ENCODE results near the gene FRMPD3.
"Not testable (repeated sequence)": the region's sequence is repeated elsewhere in the genome, so short reads cannot be mapped to it uniquely, and the experiment has no call there.

FRMPD3 gene

GRCh38 chrX:107448998-107449835 is at the start of gene FRMPD3:
Gene FRMPD3 (plus strand): TSS chrX:107449652. CDS start chrX:107526589, 76,937 bp downstream.
- no peak for DNase-seq

GRCh38 chrX:107420571-107420970 is 28.9 kb upstream of the FRMPD3 start:
- DNase-seq = no peak

- no peak for DNase-seq
These were observed 28.1 kb upstream of the FRMPD3 start for GRCh38 chrX:107421337-107421861.

GRCh38 chrX:107429090-107429489 is 20.4 kb upstream of the FRMPD3 start:
- no peak for DNase-seq

GRCh38 chrX:107440187-107440586 is 9.3 kb upstream of the FRMPD3 start:
- no peak for DNase-seq

- DNase-seq = no peak
These were observed 8.8 kb upstream of the FRMPD3 start for GRCh38 chrX:107440692-107441091.

DNA sequence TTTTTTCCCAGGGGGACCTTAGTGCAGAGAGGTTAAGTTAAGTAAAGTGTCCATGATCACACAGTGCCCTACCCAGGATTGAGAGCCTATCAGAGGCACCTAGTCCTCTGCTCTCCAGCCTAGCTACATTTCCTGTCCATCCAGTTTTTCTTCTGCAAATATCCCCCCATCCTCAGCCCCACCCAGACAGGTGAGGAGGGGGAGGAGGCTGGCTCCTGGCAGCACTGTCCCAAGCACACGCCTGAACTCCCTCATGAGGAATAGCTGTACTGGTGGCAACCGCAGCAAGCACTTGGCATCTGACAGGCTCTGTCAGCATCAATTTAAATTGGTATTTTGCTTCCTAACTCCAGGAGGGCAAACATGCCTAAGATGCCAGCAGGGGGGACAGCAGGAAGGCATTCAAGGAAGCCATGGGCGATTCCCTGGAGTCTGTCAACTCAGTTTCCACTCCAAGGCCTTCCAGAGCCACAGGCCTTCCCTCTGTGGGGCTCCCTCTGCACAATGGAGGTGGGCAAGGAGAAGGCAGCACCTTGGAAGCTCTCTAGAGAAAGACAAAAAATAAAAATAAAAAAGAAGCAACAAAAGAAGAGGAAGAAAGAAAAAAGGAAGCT is 6.4 kb upstream of the FRMPD3 start:
- no peak for DNase-seq

DNA sequence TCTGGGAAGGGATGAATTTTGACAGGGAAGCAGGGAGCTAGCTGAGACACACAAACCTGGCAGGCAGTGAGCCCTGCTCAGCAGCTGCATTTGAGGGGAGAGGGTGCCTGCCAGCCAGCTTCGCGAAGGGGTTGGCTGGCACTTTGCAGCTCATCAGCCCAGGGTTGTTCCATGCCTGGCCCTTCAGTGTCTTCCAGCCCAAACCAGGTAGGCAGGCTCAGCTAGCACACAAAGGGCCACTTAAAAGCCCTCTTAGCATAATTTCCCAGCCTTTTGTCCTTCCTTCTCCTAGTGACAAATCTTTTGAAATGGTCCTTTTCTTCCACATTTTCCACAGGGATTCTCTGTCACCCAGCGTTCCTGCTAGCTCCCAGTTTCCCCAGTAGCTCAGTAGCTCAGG is 4.3 kb upstream of the FRMPD3 start:
- no peak for DNase-seq

- no peak for DNase-seq
These were observed 3.8 kb upstream of the FRMPD3 start for GRCh38 chrX:107445631-107446030.

GRCh38 chrX:107447642-107448041 is 1.8 kb upstream of the FRMPD3 start:
- no peak for DNase-seq

- DNase-seq = no peak
These were observed 841 bp upstream of the FRMPD3 start for GRCh38 chrX:107448625-107448997.

GRCh38 chrX:107450823-107451509 is 1.5 kb downstream of the FRMPD3 start:
- DNase-seq = no peak

DNA sequence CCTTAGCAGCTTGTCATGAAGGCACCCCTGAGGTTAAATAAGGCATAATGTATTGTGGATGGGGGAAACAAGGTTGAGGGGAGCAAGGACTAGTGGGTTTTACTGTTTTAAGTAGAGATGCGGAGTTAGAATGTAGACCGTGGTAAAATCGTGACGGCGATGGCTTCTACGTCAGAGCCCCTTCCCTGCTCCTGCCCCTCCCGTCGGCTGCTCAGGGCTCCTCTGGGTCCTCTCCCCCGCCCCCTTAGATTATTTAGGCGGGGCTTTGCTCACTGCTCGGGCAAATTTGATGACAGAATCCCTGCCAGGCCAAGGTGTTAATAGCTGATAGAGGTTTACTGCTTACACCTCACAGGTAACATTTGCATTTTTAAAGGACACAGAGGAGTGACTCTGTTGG is 2.3 kb downstream of the FRMPD3 start:
- no peak for DNase-seq

- DNase-seq = no peak
These were observed 3.1 kb downstream of the FRMPD3 start for GRCh38 chrX:107452581-107452980.

GRCh38 chrX:107454302-107454701 is 4.8 kb downstream of the FRMPD3 start:
- DNase-seq = no peak

- DNase-seq = no peak
These were observed 7.8 kb downstream of the FRMPD3 start for GRCh38 chrX:107457289-107457688.

- DNase-seq = no peak
These were observed 16.6 kb downstream of the FRMPD3 start for GRCh38 chrX:107465932-107466620.

DNA sequence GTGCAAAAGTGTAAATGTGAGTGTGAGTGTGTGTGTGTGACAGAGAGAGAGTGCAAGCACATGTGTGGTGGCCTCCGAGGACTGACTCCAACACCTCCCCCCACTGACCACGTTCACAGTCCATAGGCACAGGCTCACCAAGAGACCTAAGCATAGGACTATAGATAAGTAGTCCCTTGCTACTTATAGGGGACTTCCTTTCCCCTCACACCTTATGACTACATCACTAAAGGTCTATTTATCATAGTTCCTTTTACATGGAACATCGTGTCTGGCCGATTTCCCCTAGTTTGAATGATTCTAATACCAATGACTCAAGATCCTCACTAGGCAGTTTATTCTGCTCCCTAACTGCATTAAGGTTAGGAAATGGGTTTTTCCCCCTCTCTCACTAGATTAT is 17.8 kb downstream of the FRMPD3 start:
- no peak for DNase-seq

DNA sequence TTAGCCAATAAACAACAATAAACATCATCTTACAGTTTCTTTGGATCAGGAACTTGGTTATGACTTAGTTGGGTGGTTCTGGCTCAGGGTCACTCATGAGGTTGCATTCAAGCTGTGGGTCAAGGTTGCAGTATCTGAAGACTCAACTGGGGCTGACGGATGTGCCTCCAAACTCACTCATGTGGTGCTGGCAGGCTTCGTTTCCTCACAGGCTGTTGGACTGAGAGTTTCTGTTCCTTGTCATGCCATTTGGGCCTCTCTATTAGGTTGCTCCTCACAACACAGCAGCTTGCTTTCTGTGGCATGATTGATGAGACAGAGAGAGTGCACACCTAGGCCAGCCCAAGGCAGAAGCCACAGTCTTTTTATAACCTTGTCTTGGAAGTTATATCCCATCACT is 20.7 kb downstream of the FRMPD3 start:
- no peak for DNase-seq

- DNase-seq = no peak
These were observed 21.5 kb downstream of the FRMPD3 start for GRCh38 chrX:107470971-107471370.

GRCh38 chrX:107471420-107471819 is 22.0 kb downstream of the FRMPD3 start:
- DNase-seq = not testable (repeated sequence)

- DNase-seq = no peak
These were observed 28.0 kb downstream of the FRMPD3 start for GRCh38 chrX:107477406-107477805.

GRCh38 chrX:107480272-107480671 is 30.8 kb downstream of the FRMPD3 start:
- DNase-seq = no peak
